GM21737 (cell line): ENCODE results near the gene MLH3.

Experiments
- ATAC-seq: cut with Tn5 transposase; IDR thresholded peaks from one replicate; pipeline ENCODE4 v1.9.1; 2021; ENCODE audit warnings: mild to moderate bottlenecking, moderate library complexity; ENCODE audit not compliant: unreplicated experiment

The MLH3 gene

GRCh38 chr14:74988993-74989392 is 62.3 kb downstream of the MLH3 start:
- ATAC-seq, result no peak

GRCh38 chr14:74988131-74988530 is 63.1 kb downstream of the MLH3 start:
- ATAC-seq, result no peak

GRCh38 chr14:74985806-74986205 is 65.5 kb downstream of the MLH3 start:
- no peak for ATAC-seq

- ATAC-seq, result no peak
Measured at GRCh38 chr14:74985028-74985310, 66.3 kb downstream of the MLH3 start.

GRCh38 chr14:74984236-74985027 is 66.8 kb downstream of the MLH3 start:
- ATAC-seq, result no peak

- ATAC-seq, result no peak
Measured at GRCh38 chr14:74983343-74983742, 67.9 kb downstream of the MLH3 start.

GRCh38 chr14:74982661-74983060 is 68.6 kb downstream of the MLH3 start:
- ATAC-seq, result no peak

- no peak for ATAC-seq
Measured at GRCh38 chr14:74981833-74982232, 69.4 kb downstream of the MLH3 start.

GRCh38 chr14:74981462-74981782 is 69.8 kb downstream of the MLH3 start:
- ATAC-seq, result no peak

- ATAC-seq, result no peak
Measured at GRCh38 chr14:74980731-74981461, 70.4 kb downstream of the MLH3 start.

- no peak for ATAC-seq
Measured at GRCh38 chr14:74980398-74980730, 70.9 kb downstream of the MLH3 start.

GRCh38 chr14:74979442-74980397 is 71.5 kb downstream of the MLH3 start:
- ATAC-seq, result no peak

GRCh38 chr14:74979029-74979428 is 72.2 kb downstream of the MLH3 start:
- ATAC-seq, result no peak

- no peak for ATAC-seq
Measured at GRCh38 chr14:74978416-74978947, 72.8 kb downstream of the MLH3 start.

GRCh38 chr14:74977901-74978385 is 73.3 kb downstream of the MLH3 start:
- no peak for ATAC-seq

- no peak for ATAC-seq
Measured at GRCh38 chr14:74977164-74977900, 73.9 kb downstream of the MLH3 start.

- no peak for ATAC-seq
Measured at GRCh38 chr14:74976264-74977113, 74.8 kb downstream of the MLH3 start.

GRCh38 chr14:74975059-74975810 is 76.0 kb downstream of the MLH3 start:
- no peak for ATAC-seq
